ENCODE data around the gene PACS2. TPM values are rescaled to one million over a fixed set of nuclear protein-coding genes. Genes with fewer than 3 reads are reported as not detected.

Gene PACS2
- total and polyA plus RNA-seq, 2 of the 4 experiments (the other 2 are of a cell fraction) = 15.6 to 32.2 TPM

GRCh38 chr14:105348169-105348944 lies 33.8 kb downstream of the PACS2 start:
- no peak overlapping the region for H2AK9ac ChIP-seq (replicated peaks; ENCODE audit: low read depth, low read length, poor library complexity)
- 93% methylated on average over 5 of the region's 26 CpGs; no CpG with 5 or more reads in 1 of the 2 experiments for WGBS, 2 experiments (ENCODE audit: extremely low coverage in 2 of 2, insufficient read length in 1 of 2)
- H4K91ac ChIP-seq (ENCODE audit: insufficient read depth, low read depth, low read length) = no peak overlapping the region
- no peaks in the 10 kb centered on the region; the same call in 1 of the 2 replicates for H3K9me1 ChIP-seq (ENCODE audit: insufficient read depth, low read length)
- no peak overlapping the region for H3K4ac ChIP-seq (ENCODE audit: low read depth, low read length)
- peaks cover 3% of the 10 kb centered on the region; the same call in 1 of the 2 replicates for H3K4me1 ChIP-seq (ENCODE audit: control insufficient read depth, insufficient read depth, low read length)
- no peak overlapping the region for H2BK120ac ChIP-seq (ENCODE audit: low read depth, low read length)
- H3K9ac ChIP-seq (ENCODE audit: low read depth, low read length) = no peak overlapping the region
- TF ChIP-seq SMC3 (IDR thresholded peaks at IDR 0.05; ENCODE audit: low read depth, low read length) (no peak), FOS (IDR thresholded peaks at IDR 0.05; ENCODE audit: low read depth, low read length) (no peak), MAZ (IDR thresholded peaks at IDR 0.05; ENCODE audit: borderline replicate concordance, low read depth, low read length) (no peak), RCOR1 (IDR thresholded peaks at IDR 0.05; ENCODE audit: insufficient replicate concordance, low read length) (no peak), CEBPB (IDR thresholded peaks at IDR 0.05; ENCODE audit: low read depth, low read length) (no peak), NFE2L2 (IDR thresholded peaks at IDR 0.05; ENCODE audit: low read depth, low read length) (no peak), BHLHE40 (IDR thresholded peaks at IDR 0.05; ENCODE audit: low read depth, low read length) (no peak)
- TF ChIP-seq, protein P1, sequence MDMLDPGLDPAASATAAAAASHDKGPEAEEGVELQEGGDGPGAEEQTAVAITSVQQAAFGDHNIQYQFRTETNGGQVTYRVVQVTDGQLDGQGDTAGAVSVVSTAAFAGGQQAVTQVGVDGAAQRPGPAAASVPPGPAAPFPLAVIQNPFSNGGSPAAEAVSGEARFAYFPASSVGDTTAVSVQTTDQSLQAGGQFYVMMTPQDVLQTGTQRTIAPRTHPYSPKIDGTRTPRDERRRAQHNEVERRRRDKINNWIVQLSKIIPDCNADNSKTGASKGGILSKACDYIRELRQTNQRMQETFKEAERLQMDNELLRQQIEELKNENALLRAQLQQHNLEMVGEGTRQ (IDR thresholded peaks at IDR 0.05; ENCODE audit: low read depth, low read length) = no peak
- H3K56ac ChIP-seq (ENCODE audit: extremely low read depth, insufficient read depth, low read length) = no peak overlapping the region
- H2BK15ac ChIP-seq (ENCODE audit: low read depth, low read length) = no peak overlapping the region
- no peaks in the 10 kb centered on the region for H3K9me3 ChIP-seq (ENCODE audit: control insufficient read depth, insufficient read depth, low read length)
- no peak overlapping the region for H3K4me3 ChIP-seq (ENCODE audit: insufficient read depth, low read depth, low read length)
- H2AFZ ChIP-seq (replicated peaks; ENCODE audit: low read length, poor library complexity) = no peak overlapping the region
- H2AK5ac ChIP-seq (ENCODE audit: low read depth, low read length) = no peak overlapping the region
- no peak for ATAC-seq (ENCODE audit: low read depth)
- no peak overlapping the region for H4K5ac ChIP-seq (ENCODE audit: low read depth, low read length)
- H3K4me2 ChIP-seq (ENCODE audit: low read depth, low read length) = no peak overlapping the region
- no peak overlapping the region for H4K8ac ChIP-seq (ENCODE audit: low read depth in 2 of 2, low read length in 2 of 2)
- H3K79me1 ChIP-seq (ENCODE audit: low read depth in 1 of 2, low read length in 2 of 2) = peaks cover 10 to 28% of the 10 kb centered on the region in 2 experiments
- H3K27ac ChIP-seq (ENCODE audit: insufficient read depth, low read length) = no peak overlapping the region
- H2BK20ac ChIP-seq (ENCODE audit: low read depth, low read length) = no peak overlapping the region
- no peak overlapping the region for H2BK5ac ChIP-seq (ENCODE audit: low read depth, low read length, poor library complexity, severe bottlenecking)
- no peak overlapping the region for H3K23ac ChIP-seq (ENCODE audit: low read depth, low read length)
- intact Hi-C loops (cut with micrococcal nuclease) (no loop called here), dilution Hi-C loops (cut with HindIII; ENCODE audit: low sequenced_read_pairs, unreplicated experiment) (no loop called here), in situ Hi-C loops (cut with MboI; ENCODE audit: low sequenced_read_pairs) (no loop called here)
- no peaks in the 10 kb centered on the region for H3K27me3 ChIP-seq (ENCODE audit: control insufficient read depth, insufficient read depth, low read length)
- CTCF ChIA-PET = no interaction called here
- POLR2A ChIA-PET (ENCODE audit: unreplicated experiment) = no interaction called here
- no peak for DNase-seq
- H3K14ac ChIP-seq (replicated peaks; ENCODE audit: low read depth, low read length) = no peak overlapping the region
- no TSS peak for BruUV-seq (replicated peaks)
- no peaks in the 10 kb centered on the region; the same call in 1 of the 2 replicates for H3K36me3 ChIP-seq (ENCODE audit: control insufficient read depth, insufficient read depth, low read length)
- H3K18ac ChIP-seq (ENCODE audit: low read depth, low read length) = no peak overlapping the region
- peaks cover 17% of the 10 kb centered on the region for H4K20me1 ChIP-seq (ENCODE audit: insufficient read depth, low read length)

All from IMR-90 (cell line).